HG03280 (cell line): ENCODE results near the gene MLEC.

Experiments
- ATAC-seq: cut with Tn5 transposase; IDR thresholded peaks from one replicate; pipeline ENCODE4 v1.9.1; 2021; ENCODE audit warnings: mild to moderate bottlenecking, moderate library complexity; ENCODE audit not compliant: unreplicated experiment

MLEC gene

GRCh38 chr12:120690083-120690450, 3.1 kb downstream of the MLEC start:
- ATAC-seq = no peak

GRCh38 chr12:120690978-120691377, 4.0 kb downstream of the MLEC start:
- no peak for ATAC-seq

GRCh38 chr12:120692524-120693033, 5.6 kb downstream of the MLEC start:
- ATAC-seq = no peak

- ATAC-seq = no peak
Observed at GRCh38 chr12:120693848-120694247, 6.9 kb downstream of the MLEC start.

GRCh38 chr12:120696626-120697025, 9.7 kb downstream of the MLEC start:
- no peak for ATAC-seq

- no peak for ATAC-seq
Observed at GRCh38 chr12:120697344-120697743, 10.4 kb downstream of the MLEC start.

- no peak for ATAC-seq
Observed at GRCh38 chr12:120698665-120699064, 11.7 kb downstream of the MLEC start.

- ATAC-seq = no peak
Observed at GRCh38 chr12:120699553-120699952, 12.6 kb downstream of the MLEC start.

- ATAC-seq = no peak
Observed at GRCh38 chr12:120700886-120701285, 13.9 kb downstream of the MLEC start.

GRCh38 chr12:120702637-120703036, 15.7 kb downstream of the MLEC start:
- no peak for ATAC-seq

- no peak for ATAC-seq
Observed at GRCh38 chr12:120703311-120703942, 16.5 kb downstream of the MLEC start.

GRCh38 chr12:120705618-120706017, 18.7 kb downstream of the MLEC start:
- ATAC-seq = no peak

GRCh38 chr12:120706029-120706428, 19.1 kb downstream of the MLEC start:
- ATAC-seq = no peak

- no peak for ATAC-seq
Observed at GRCh38 chr12:120708651-120709050, 21.7 kb downstream of the MLEC start.

- peak; percentile 75 for ATAC-seq
Observed at GRCh38 chr12:120710031-120710804, 23.3 kb downstream of the MLEC start, which contains the start of gene UNC119B. UNC119B (plus strand) TSS chr12:120710458; CDS start chr12:120710475, 17 bp downstream.

GRCh38 chr12:120710805-120711296, 23.9 kb downstream of the MLEC start:
- ATAC-seq = peak; percentile 26

- ATAC-seq = no peak
Observed at GRCh38 chr12:120711411-120711810, 24.5 kb downstream of the MLEC start.

GRCh38 chr12:120712610-120713009, 25.7 kb downstream of the MLEC start:
- no peak for ATAC-seq

GRCh38 chr12:120713861-120714482, 27.0 kb downstream of the MLEC start:
- ATAC-seq = no peak

- no peak for ATAC-seq
Observed at GRCh38 chr12:120718055-120718454, 31.1 kb downstream of the MLEC start.

- ATAC-seq = no peak
Observed at GRCh38 chr12:120719072-120719471, 32.1 kb downstream of the MLEC start.
